GM12865 (cell line): Measurements from ENCODE around the gene CCDC106.

ENCODE experiments used
- DNase-seq: peaks from one replicate; pipeline ENCODE4 v3.0.0; 2010; ENCODE audit warnings: low read depth
- H3K4me3 ChIP-seq: 2 replicates; pipeline ENCODE4 v1.5.1; 2011; ENCODE audit warnings: mild to moderate bottlenecking, low read depth, low read length, control low read depth
- TF ChIP-seq, protein P1 (sequence below): IDR thresholded peaks from 2 replicates; pipeline ENCODE4 v1.5.1; 2011; ENCODE audit warnings: low read length, control low read depth, low read depth, inconsistent platforms; ENCODE audit not compliant: insufficient read depth; ENCODE audit errors: missing control alignments

Gene CCDC106

DNA sequence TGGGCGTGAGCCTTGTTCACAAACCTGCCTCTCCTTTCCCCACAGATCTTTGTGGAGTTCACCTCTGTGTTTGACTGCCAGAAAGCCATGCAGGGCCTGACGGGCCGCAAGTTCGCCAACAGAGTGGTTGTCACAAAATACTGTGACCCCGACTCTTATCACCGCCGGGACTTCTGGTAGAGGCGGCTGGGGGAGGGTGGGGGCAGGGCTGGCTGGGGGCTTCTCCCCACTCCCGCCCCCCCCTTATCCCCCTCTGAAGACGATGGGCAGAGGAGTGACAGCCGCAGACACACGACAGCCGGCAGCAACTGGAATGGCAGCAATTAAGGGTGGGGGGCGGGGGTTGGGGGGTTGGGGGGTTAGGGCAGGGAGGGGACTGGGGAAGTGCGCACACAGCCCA is 25.9 kb downstream of the CCDC106 start:
- H3K4me3 ChIP-seq = no peak overlapping the region
- no peak for DNase-seq
- TF ChIP-seq, protein P1, sequence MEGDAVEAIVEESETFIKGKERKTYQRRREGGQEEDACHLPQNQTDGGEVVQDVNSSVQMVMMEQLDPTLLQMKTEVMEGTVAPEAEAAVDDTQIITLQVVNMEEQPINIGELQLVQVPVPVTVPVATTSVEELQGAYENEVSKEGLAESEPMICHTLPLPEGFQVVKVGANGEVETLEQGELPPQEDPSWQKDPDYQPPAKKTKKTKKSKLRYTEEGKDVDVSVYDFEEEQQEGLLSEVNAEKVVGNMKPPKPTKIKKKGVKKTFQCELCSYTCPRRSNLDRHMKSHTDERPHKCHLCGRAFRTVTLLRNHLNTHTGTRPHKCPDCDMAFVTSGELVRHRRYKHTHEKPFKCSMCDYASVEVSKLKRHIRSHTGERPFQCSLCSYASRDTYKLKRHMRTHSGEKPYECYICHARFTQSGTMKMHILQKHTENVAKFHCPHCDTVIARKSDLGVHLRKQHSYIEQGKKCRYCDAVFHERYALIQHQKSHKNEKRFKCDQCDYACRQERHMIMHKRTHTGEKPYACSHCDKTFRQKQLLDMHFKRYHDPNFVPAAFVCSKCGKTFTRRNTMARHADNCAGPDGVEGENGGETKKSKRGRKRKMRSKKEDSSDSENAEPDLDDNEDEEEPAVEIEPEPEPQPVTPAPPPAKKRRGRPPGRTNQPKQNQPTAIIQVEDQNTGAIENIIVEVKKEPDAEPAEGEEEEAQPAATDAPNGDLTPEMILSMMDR = no peak

DNA sequence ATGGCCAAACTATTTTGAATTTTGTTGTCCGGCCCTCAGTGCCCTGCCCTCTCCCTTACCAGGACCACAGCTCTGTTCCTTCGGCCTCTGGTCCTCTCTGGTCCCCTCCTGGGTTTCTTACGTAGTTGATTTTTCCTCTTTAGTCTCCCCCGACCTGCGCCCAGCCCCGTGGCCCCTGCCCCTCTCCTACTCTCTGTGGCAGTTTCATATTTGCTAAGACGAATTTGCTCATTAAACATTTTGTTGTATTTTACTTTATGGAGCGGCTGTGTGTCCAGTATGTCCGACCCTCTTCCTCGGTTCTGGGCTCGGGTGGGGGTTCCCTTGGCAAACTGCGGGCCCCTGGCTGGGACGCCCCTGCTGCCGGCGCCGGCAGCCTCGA is 26.4 kb downstream of the CCDC106 start:
- TF ChIP-seq, protein P1 = no peak
- no peak for DNase-seq
- H3K4me3 ChIP-seq = peak overlapping the region; percentile 33

DNA sequence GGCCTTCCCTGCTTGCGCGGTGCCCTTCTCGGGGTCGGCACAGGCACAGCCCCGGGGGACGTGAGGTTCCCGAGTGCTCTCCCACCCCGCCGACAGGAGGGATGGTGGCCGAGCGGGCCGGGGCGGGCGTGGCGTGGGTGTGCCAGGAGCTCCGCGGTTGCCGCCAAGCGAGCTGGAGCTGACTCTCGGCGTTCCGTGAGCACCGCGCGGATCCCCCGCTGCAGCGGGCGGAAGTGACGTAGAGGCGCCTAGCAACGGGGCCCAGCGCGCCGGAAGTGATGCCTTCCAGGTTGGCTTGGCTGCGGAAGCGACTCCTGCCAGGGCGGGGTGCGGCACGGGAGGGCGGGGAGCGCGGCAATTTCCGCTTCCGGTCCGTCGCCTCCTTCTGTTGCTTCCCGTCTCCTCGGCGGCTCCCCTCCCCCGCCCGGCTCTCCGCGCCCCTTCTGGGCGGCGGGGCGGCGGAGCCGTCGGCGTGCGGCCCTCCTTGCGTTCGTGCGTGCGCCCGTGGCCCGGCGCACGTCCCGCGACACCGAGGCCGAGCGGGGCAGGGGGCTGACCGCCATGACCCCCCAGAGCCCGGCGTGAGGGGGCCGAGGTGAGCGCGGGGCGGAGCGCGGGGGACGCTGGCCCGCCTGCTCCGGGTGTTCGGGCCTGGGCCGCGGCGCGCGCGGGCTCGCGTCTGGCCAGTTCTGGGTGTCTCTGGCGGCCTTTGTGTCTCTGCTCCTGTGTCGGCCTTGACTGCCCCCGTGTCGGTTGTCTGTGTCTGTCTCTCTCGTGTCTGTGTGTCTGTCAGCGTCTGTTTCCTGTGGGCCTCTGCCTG is 27.0 kb downstream of the CCDC106 start, which contains the start of gene EPN1:
TSS of gene EPN1 (plus strand) at position 386 of the 820 bp plus-strand sequence. CDS start 3,402 bp downstream, outside the sequence.
- DNase-seq = peak; percentile 98
- H3K4me3 ChIP-seq = peak within 1 kb of the TSS; percentile 96
- TF ChIP-seq, protein P1 = no peak

DNA sequence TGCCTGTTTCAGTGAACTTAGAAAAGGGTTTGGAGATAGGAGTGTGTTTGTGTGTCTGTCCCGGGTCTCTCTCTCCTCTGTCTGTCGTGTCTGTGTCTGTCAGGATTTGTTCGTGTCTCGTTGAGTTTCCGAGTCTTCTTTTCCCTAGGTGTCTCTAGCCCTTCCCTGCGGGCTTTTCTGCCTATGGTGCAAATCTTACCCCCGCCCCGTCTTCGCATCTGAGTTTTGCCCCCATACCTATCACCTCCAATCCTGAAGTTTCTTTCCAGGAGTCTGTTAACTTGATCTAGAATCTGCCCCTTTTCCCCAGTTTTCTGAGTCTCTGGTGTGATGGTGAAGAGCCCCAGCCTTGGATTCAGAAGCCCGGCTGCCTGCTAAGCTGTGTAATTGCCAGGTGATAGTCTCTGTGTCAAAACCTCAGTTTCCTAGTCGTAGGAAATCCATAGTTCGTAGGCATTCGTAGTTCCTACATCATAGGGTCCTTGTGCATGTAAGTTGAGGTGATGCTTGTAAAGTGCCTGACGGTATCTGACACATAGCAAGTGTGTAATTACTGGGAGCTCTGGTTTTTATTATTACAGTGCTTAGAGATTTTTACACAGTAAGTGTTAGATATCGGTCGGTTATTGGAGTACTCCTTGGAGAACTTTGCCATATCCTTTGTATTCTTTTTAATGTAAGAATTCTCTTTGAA is 27.8 kb downstream of the CCDC106 start:
- DNase-seq = no peak
- TF ChIP-seq, protein P1 = no peak
- H3K4me3 ChIP-seq = peak overlapping the region; percentile 96

DNA sequence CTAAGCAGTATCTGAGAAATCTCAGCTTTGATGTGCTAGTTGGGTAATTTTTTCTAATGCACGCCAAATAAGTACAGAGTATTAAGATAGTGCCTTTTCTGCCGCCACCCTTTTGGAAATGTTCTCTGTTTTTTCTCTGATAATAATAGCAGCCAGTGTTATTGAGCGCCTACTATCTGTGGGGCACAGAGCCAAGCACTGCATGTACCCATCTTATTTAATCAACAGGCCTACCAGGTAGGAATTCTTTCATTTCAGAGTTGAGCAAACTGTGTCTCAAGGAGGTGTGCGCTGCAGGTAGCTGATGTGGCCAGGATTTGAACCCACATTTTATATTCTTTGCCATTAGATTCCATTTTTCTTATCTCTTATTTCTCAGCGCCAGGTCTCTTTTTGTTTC is 28.4 kb downstream of the CCDC106 start:
- TF ChIP-seq, protein P1 = no peak
- peak overlapping the region; percentile 96 for H3K4me3 ChIP-seq
- DNase-seq = no peak

DNA sequence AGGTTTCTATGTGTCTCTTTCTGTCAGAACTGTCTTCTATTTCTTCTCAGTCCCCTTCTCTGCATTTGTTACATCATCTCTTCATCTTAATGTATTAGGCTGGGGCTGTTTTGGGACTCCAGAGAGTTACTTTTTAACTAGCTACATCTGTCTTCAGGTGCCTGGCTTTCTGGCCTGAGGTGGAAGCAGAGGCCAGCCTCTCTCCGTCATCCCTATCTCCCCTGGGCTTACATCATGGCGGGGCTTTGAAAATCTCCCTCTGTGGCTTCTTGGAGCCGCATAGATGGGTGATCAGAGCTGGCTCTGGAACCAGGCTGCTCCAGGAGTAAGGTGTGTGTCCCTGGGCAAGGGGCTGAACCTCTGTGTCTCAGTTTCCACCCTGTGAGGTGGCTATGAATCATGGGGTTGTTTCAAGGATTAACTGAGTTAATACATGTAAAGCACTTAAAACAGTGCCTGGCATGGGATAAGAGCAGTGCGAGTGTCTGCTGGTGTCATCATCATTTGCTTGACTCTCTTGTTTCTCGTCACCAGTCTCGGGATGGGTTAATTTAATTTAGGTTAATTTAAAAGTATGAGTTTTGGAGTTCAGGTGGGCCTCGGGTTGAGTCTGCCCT is 29.0 kb downstream of the CCDC106 start:
- peak overlapping the region; percentile 96 for H3K4me3 ChIP-seq
- TF ChIP-seq, protein P1 = no peak
- no peak for DNase-seq
